AG09309 (cell line): ENCODE measurements around the gene FARP1.
A peak's percentile ranks its signal among the peaks of the same experiment; 100 is the strongest.

Experiments
- DNase-seq: peaks from one replicate; pipeline ENCODE4 v3.0.0-alpha.2; 2010; ENCODE audit warnings: low read depth
- H3K4me3 ChIP-seq: 2 replicates; pipeline ENCODE4 v1.5.1; 2011; ENCODE audit warnings: mild to moderate bottlenecking, low read depth, low read length, moderate library complexity; ENCODE audit not compliant: control insufficient read depth
- TF ChIP-seq, protein P1 (sequence below): IDR thresholded peaks from 2 replicates; pipeline ENCODE4 v1.5.1; 2011; ENCODE audit warnings: mild to moderate bottlenecking, low read depth, low read length, inconsistent platforms; ENCODE audit not compliant: insufficient read depth, control insufficient read depth; ENCODE audit errors: missing control alignments

Gene FARP1

DNA sequence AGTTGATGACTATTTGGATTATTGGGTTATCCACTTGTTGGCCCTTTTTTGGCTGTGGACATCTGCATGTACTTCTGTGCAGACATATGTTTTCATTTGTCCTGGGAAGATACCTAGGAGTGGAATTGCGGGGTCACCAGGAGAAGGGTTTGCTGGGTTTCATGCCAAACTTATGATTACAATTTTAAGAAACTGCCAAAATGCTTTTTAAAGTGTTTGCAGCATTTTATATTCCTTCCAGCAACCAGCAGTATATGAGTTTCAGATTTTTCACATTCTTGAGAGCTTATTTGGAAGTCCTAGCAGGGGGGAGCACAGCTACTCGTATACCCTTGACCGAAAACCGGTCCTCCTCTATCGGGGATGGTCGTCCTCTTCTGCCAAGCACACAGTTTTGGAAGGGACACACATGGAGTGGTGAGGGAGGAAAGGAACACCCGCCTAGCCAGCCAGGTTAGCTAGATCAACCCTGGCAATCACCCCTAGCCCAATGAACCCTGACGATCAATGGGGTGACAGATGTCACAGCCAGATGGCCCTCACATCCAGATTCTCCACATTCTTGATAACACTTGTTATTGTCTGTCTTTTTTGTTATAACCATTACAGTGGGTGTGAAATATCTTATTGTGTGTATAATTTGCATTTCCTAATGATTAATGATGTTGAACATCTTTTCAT lies 60.9 kb downstream of the FARP1 start:
- no peak for DNase-seq
- H3K4me3 ChIP-seq: no peak overlapping the region
- TF ChIP-seq, protein P1, sequence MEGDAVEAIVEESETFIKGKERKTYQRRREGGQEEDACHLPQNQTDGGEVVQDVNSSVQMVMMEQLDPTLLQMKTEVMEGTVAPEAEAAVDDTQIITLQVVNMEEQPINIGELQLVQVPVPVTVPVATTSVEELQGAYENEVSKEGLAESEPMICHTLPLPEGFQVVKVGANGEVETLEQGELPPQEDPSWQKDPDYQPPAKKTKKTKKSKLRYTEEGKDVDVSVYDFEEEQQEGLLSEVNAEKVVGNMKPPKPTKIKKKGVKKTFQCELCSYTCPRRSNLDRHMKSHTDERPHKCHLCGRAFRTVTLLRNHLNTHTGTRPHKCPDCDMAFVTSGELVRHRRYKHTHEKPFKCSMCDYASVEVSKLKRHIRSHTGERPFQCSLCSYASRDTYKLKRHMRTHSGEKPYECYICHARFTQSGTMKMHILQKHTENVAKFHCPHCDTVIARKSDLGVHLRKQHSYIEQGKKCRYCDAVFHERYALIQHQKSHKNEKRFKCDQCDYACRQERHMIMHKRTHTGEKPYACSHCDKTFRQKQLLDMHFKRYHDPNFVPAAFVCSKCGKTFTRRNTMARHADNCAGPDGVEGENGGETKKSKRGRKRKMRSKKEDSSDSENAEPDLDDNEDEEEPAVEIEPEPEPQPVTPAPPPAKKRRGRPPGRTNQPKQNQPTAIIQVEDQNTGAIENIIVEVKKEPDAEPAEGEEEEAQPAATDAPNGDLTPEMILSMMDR: no peak

DNA sequence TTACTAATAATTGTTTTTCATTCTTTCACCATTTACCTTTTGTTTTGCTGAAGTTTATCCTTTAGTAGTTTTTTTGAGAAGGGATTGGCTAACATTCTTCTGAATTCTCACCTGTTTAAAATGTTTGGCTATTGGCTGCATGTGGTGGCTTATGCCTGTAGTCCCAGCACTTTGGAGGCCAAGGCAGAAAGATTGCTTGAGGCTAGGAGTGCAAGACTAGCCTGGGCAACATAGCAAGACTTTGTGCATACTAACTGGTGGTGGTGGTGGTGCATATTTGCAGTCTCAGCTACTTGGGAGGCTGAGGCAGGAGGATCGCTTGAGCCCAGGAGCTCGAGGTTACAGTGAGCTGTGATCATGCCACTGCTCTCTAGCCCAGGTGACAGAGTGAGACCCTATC lies 61.7 kb downstream of the FARP1 start:
- TF ChIP-seq, protein P1: no peak
- no peak overlapping the region for H3K4me3 ChIP-seq
- no peak for DNase-seq

DNA sequence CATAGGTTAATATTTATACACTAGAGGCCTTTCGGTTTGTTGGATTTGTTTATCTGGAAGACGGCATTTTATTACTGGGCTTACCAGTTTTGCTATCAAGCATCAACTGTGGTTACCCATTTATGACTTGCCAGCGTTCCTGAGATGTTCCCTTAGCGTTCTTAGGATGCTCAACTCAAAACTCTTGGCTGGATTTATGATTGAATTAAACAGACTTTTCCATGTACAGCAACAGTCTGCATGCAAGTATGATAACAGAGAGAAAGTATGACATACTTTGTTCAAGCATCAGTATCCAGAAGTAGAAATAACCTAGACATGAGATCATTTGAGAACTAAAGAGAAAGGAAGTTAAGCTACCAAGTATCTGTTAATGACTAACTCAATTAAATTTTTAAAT lies 64.1 kb downstream of the FARP1 start:
- H3K4me3 ChIP-seq: no peak overlapping the region
- DNase-seq: peak; percentile 99
- TF ChIP-seq, protein P1: no peak

DNA sequence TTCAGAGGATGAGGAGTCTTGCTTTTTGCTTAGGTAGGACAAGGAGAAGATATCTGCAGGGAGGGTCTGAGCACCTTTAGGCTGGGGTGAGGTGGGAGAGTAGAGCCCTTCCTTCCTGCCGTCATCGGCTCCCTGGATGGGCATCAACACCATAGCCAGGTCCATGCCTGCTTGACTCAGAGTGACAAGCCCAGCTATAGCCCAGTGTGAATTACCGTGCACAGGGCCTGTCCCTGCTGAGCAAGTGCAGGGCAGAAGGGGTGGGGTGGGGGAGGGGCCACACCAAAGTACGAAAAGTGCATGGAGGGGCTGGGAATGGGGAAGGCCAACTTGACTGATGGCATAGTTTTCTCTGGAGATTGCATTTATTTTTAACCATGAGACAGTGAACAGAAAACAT lies 64.5 kb downstream of the FARP1 start:
- no peak overlapping the region for H3K4me3 ChIP-seq
- DNase-seq: no peak
- TF ChIP-seq, protein P1: no peak

DNA sequence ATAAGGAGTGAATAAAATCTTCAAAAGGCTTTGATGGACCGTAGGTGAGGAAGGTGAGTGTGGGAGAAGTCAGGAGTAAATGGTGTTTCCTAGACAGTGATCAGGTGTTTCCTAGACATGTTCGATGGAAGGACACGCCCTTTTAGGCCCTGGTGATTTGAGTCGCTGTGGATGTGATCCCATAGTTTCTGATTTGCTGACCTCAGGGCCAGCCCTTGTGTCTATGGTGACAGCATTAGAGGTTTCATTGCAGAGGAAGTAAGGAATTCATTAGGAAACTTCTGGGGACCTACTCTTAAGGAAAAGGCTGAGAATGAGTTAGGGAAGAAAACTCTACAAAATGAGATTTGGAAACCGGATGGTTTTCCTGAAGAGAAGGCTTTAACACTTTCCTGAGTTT lies 65.7 kb downstream of the FARP1 start:
- H3K4me3 ChIP-seq: no peak overlapping the region
- TF ChIP-seq, protein P1: no peak
- no peak for DNase-seq

DNA sequence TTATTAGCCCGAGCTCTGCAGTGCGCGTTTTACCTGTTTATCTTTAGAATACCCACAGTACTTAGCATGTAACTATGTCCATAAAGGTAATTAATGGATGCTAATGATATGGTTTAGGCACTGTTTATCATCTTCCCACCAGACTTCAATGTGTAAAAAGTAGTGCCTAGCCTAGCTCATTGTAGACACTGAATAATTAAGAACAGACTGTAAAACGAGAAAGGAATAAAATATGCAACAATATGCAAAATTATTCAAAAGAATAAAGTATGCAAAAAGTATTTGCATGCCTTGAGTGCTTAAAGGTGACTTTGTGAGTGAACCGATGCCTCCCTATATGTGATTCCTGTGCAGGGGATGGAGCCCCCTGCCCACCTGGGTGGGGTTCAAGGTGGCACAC lies 69.9 kb downstream of the FARP1 start:
- TF ChIP-seq, protein P1: no peak
- H3K4me3 ChIP-seq: no peak overlapping the region
- no peak for DNase-seq
